GM19397 (cell line): ENCODE data around the gene EHHADH.
"Not testable (repeated sequence)": the region's sequence is repeated elsewhere in the genome, so short reads cannot be mapped to it uniquely, and the experiment has no call there.

Experiments used
- ATAC-seq: cut with Tn5 transposase; IDR thresholded peaks from one replicate; pipeline ENCODE4 v1.9.1; 2021; ENCODE audit warnings: mild to moderate bottlenecking, moderate library complexity; ENCODE audit not compliant: unreplicated experiment

Gene EHHADH

GRCh38 chr3:185253133-185253532 is 716 bp downstream of the EHHADH start:
- not testable (repeated sequence) for ATAC-seq

GRCh38 chr3:185251272-185251671 is 2.6 kb downstream of the EHHADH start:
- ATAC-seq = no peak

GRCh38 chr3:185250653-185251052 is 3.2 kb downstream of the EHHADH start:
- ATAC-seq = no peak

GRCh38 chr3:185250247-185250646 is 3.6 kb downstream of the EHHADH start:
- ATAC-seq = no peak

GRCh38 chr3:185242642-185243041 is 11.2 kb downstream of the EHHADH start:
- no peak for ATAC-seq

- ATAC-seq = no peak
Measured at GRCh38 chr3:185236969-185237368, 16.9 kb downstream of the EHHADH start.

GRCh38 chr3:185233328-185233727 is 20.5 kb downstream of the EHHADH start:
- ATAC-seq = no peak

- not testable (repeated sequence) for ATAC-seq
Measured at GRCh38 chr3:185226526-185226925, 27.3 kb downstream of the EHHADH start.

- no peak for ATAC-seq
Measured at GRCh38 chr3:185225523-185225922, 28.3 kb downstream of the EHHADH start.

GRCh38 chr3:185225080-185225479 is 28.8 kb downstream of the EHHADH start:
- ATAC-seq = no peak

GRCh38 chr3:185221203-185221602 is 32.6 kb downstream of the EHHADH start:
- ATAC-seq = no peak

GRCh38 chr3:185216607-185216958 is 37.3 kb downstream of the EHHADH start:
- no peak for ATAC-seq

GRCh38 chr3:185215873-185216606 is 37.8 kb downstream of the EHHADH start:
- no peak for ATAC-seq

- no peak for ATAC-seq
Measured at GRCh38 chr3:185212559-185212958, 41.3 kb downstream of the EHHADH start.

- ATAC-seq = no peak
Measured at GRCh38 chr3:185212086-185212485, 41.8 kb downstream of the EHHADH start.

- no peak for ATAC-seq
Measured at GRCh38 chr3:185210621-185211142, 43.2 kb downstream of the EHHADH start.

- ATAC-seq = no peak
Measured at GRCh38 chr3:185208823-185209222, 45.0 kb downstream of the EHHADH start.

- peak; percentile 86 for ATAC-seq
Measured at GRCh38 chr3:185207931-185208746, 45.7 kb downstream of the EHHADH start.

GRCh38 chr3:185207481-185207880 is 46.4 kb downstream of the EHHADH start:
- no peak for ATAC-seq

- ATAC-seq = no peak
Measured at GRCh38 chr3:185205865-185206264, 48.0 kb downstream of the EHHADH start.

- no peak for ATAC-seq
Measured at GRCh38 chr3:185204894-185205293, 49.0 kb downstream of the EHHADH start.

- ATAC-seq = no peak
Measured at GRCh38 chr3:185200639-185201038, 53.2 kb downstream of the EHHADH start.
